GM23248 (cell line): ENCODE data around the gene SLC1A3.

Experiments
- EZH2 ChIP-seq: fragments of 200-600 bp; sonication (generic); IDR thresholded peaks from 2 replicates; pipeline ENCODE4 v1.6.1; 2018; ENCODE audit warnings: antibody characterized with exemption, mild to moderate bottlenecking; ENCODE audit not compliant: insufficient read depth, poor library complexity, severe bottlenecking
- EZH2phosphoT487 ChIP-seq: fragments of 200-600 bp; sonication (generic); IDR thresholded peaks from 2 replicates; pipeline ENCODE4 v1.6.1; 2018; ENCODE audit warnings: antibody characterized with exemption, moderate library complexity, mild to moderate bottlenecking, low read depth; ENCODE audit not compliant: insufficient read depth

GRCh38 chr5:36692791-36693763, 86.7 kb downstream of the SLC1A3 start:
- TF ChIP-seq EZH2 (no peak), EZH2phosphoT487 (no peak)
